ENCODE data around the gene SFN. TPM values are rescaled to one million over a fixed set of nuclear protein-coding genes. Genes with fewer than 3 reads are reported as not detected.

Gene SFN
- total and polyA plus RNA-seq, 2 of the 13 experiments (the other 11 are each of a cell fraction or from before 2014, with no cell fraction given) = 4.3 to 5.6 TPM

- no peak for TF ChIP-seq ZNF44 (CRISPR knock-in tag; IDR thresholded peaks at IDR 0.05)
- TF ChIP-seq ZNF788 (CRISPR knock-in tag; IDR thresholded peaks at IDR 0.05; ENCODE audit: borderline replicate concordance) = peak; percentile 41; the same call in 1 of the 2 replicates
- TF ChIP-seq ZNF282 (IDR thresholded peaks at IDR 0.05; ENCODE audit: partially characterized antibody) = no peak
- TF ChIP-seq THRA (CRISPR knock-in tag; IDR thresholded peaks at IDR 0.05; ENCODE audit: borderline replicate concordance) = peak; percentile 86; the same call in 1 of the 2 replicates
- no peak for TF ChIP-seq MAFG (CRISPR knock-in tag; IDR thresholded peaks at IDR 0.05)
- peak; percentile 72; the same call in 1 of the 2 replicates for TF ChIP-seq ZNF12 (CRISPR knock-in tag; IDR thresholded peaks at IDR 0.05)
- TF ChIP-seq ZNF652 (CRISPR knock-in tag; IDR thresholded peaks at IDR 0.05; ENCODE audit: borderline replicate concordance, low read depth) = peak; percentile 24; the same call in 1 of the 2 replicates
- no peak for TF ChIP-seq ZNF20 (CRISPR knock-in tag; IDR thresholded peaks at IDR 0.05)
- peak; percentile 78 for TF ChIP-seq HMG20B (CRISPR knock-in tag; conservative IDR thresholded peaks at IDR 0.05)
- no peak for TF ChIP-seq NRL (CRISPR knock-in tag; IDR thresholded peaks at IDR 0.05; ENCODE audit: borderline replicate concordance)
- peak; percentile 50 for TF ChIP-seq CREB1 (IDR thresholded peaks at IDR 0.05)
- TF ChIP-seq CREB1 (CRISPR knock-in tag; IDR thresholded peaks at IDR 0.05) = peak; percentile 87
- peak; percentile 87 for TF ChIP-seq SIN3A (IDR thresholded peaks at IDR 0.05; ENCODE audit: borderline replicate concordance, low read depth, low read length)
- peak; percentile 96 for TF ChIP-seq PAXIP1 (CRISPR knock-in tag; conservative IDR thresholded peaks at IDR 0.05)
- TF ChIP-seq ZNF142 (CRISPR knock-in tag; IDR thresholded peaks at IDR 0.05) = no peak
- peak; percentile 93 for TF ChIP-seq NCOR1 (IDR thresholded peaks at IDR 0.05; ENCODE audit: borderline replicate concordance, low read length)
- no peak for TF ChIP-seq ZNF224 (CRISPR knock-in tag; IDR thresholded peaks at IDR 0.05)
- TF ChIP-seq SRY (CRISPR knock-in tag; IDR thresholded peaks at IDR 0.05) = peak; percentile 71; the same call in 1 of the 2 replicates
- no peak for TF ChIP-seq ZNF207 (IDR thresholded peaks at IDR 0.05; ENCODE audit: borderline replicate concordance)
These were observed 47.6 kb downstream of the SFN start (continued) for GRCh38 chr1:26910343-26911160.

All from HepG2 (cell line).